ENCODE data around the gene ARHGAP23. TPM values are rescaled to one million over a fixed set of nuclear protein-coding genes. Genes with fewer than 3 reads are reported as not detected.

The ARHGAP23 gene
- total and polyA plus RNA-seq, 8 donors, result 27.7 to 51.0 (median 39.7) TPM

DNA sequence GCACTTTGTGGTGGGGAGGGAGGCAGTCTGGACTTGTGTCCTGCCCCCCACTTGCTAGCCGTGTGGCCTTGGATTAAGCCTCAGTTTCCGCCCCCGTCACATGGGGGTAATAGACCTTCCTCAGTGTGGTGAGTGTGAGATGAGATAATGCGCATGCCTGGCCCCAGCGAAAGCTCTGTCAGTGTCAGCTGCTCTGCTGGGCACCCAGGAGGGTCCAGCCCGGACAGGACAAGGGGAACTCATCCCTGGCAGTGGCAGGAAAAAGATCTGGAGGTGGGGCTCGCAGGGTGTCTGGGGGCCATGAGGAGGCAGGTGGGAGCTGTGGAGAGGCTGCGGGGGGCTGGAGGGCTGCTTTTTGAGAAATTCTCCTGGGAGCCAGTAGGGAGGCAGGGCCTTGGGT is 114.0 kb downstream of the ARHGAP23 start:
- ATAC-seq, result no peak
- intact Hi-C loops (cut with DNase I), result no loop called here
- Histone ChIP-seq H3K4me3 (no peak overlapping the region), H3K36me3 (no peaks in the 10 kb centered on the region), H3K9me3 (no peaks in the 10 kb centered on the region), H3K27me3 (peaks cover 0 to 74% of the 10 kb centered on the region in 2 donors), H3K27ac (no peak overlapping the region), H3K4me1 (no peaks in the 10 kb centered on the region)
- TF ChIP-seq CTCF (IDR thresholded peaks at IDR 0.05), result no peak
- peak in 1 of 4 donors; percentile 25 for DNase-seq

GRCh38 chr17:38543403-38544174 is 115.3 kb downstream of the ARHGAP23 start:
- Histone ChIP-seq H3K27me3 (peaks cover 0 to 76% of the 10 kb centered on the region in 2 donors), H3K36me3 (no peaks in the 10 kb centered on the region), H3K4me3 (no peak overlapping the region), H3K27ac (no peak overlapping the region), H3K9me3 (no peaks in the 10 kb centered on the region), H3K4me1 (no peaks in the 10 kb centered on the region)
- DNase-seq (peak in 1 of 4 donors; percentile 61), ATAC-seq (no peak)
- no peak for TF ChIP-seq CTCF (IDR thresholded peaks at IDR 0.05)
- intact Hi-C loops (cut with DNase I), result no loop called here

DNA sequence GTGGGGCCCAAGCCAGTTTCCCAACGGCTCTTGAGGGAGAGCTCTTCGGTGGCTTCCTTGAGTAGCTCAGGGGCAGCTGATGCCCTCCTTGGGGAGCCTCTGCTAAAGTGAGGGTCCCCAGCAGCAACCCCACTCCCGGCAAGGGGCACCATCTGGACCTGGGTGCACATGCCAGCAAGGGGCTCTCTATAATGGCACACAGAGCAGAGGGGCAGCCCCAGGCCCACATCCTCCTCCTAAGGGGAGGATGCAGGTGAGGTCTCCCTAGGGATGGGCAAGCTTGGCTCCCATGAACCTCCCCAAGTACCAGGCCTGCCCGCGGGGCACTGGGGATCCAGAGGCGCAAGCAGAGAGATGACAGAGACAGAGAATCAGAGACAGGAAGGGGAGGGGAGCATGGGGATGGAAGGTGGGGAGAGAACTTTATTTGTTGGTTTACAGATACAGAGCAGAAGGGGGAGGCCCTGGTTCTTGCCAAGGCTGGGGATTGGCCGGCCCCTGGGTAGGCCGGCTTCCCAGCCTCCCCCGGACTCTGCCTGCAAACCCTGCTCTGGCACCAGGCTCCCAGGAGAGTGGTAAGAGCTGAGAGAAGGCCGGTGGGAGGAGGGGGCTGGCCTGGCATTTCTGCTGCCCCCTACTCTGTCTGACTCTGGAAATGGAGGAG is 116.0 kb downstream of the ARHGAP23 start:
- no peaks in the 10 kb centered on the region for H3K9me3 ChIP-seq
- peak in 1 of 4 donors; percentile 60 for DNase-seq
- H3K36me3 ChIP-seq, result no peaks in the 10 kb centered on the region
- no peak overlapping the region for H3K4me3 ChIP-seq
- intact Hi-C loops (cut with DNase I), result no loop called here
- no peak for ATAC-seq
- no peaks in the 10 kb centered on the region for H3K4me1 ChIP-seq
- peaks cover 0 to 74% of the 10 kb centered on the region in 2 donors for H3K27me3 ChIP-seq
- H3K27ac ChIP-seq, result no peak overlapping the region
- no peak for TF ChIP-seq CTCF (IDR thresholded peaks at IDR 0.05)

DNA sequence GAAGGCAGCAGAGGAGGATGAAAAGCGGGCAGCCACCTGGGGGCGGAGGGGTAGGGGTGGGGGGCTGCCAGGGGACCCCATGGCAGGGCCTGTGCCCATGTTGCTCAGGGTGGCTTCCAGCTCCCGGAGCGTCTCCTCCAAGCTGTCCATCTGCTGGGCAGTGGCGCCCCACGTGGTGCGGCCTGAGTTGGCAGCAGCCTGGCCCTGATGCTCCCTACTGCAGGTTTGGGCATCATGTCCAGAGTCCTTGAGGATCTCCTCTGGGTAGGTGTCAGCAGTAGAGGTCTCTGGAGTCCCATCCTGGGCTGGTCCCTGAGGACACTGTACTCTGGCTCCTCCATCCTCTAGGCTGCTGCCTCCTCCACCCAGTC is 116.6 kb downstream of the ARHGAP23 start:
- Histone ChIP-seq H3K9me3 (no peaks in the 10 kb centered on the region), H3K27ac (no peak overlapping the region), H3K27me3 (peaks cover 0 to 69% of the 10 kb centered on the region in 2 donors), H3K4me1 (no peaks in the 10 kb centered on the region), H3K4me3 (no peak overlapping the region), H3K36me3 (no peaks in the 10 kb centered on the region)
- no peak for ATAC-seq
- peak in 1 of 4 donors; percentile 54 for DNase-seq
- intact Hi-C loops (cut with DNase I), result no loop called here
- TF ChIP-seq CTCF (IDR thresholded peaks at IDR 0.05), result no peak

GRCh38 chr17:38545531-38546225 is 117.4 kb downstream of the ARHGAP23 start:
- H3K36me3 ChIP-seq, result no peaks in the 10 kb centered on the region
- TF ChIP-seq CTCF (IDR thresholded peaks at IDR 0.05), result no peak
- no peak overlapping the region for H3K4me3 ChIP-seq
- DNase-seq (peak in 1 of 4 donors; percentile 56), ATAC-seq (no peak)
- H3K27ac ChIP-seq, result no peak overlapping the region
- intact Hi-C loops (cut with DNase I), result no loop called here
- H3K4me1 ChIP-seq, result no peaks in the 10 kb centered on the region
- no peaks in the 10 kb centered on the region for H3K9me3 ChIP-seq
- H3K27me3 ChIP-seq, result peaks cover 0 to 69% of the 10 kb centered on the region in 2 donors
